GM23338 (cell line): ENCODE data around the gene PGP. TPM values are rescaled to one million over a fixed set of nuclear protein-coding genes. Genes with fewer than 3 reads are reported as not detected.

Experiments used
- ATAC-seq: fragments of 200-7000 bp; cut with Tn5 transposase; 3 replicates; pipeline ENCODE4 v1.9.1; 2020
- DNase-seq: peaks from one replicate; pipeline ENCODE4 v3.0.0-alpha.2; 2015; ENCODE audit warnings: low spot score
- H2AFZ ChIP-seq: fragments of 200-600 bp; sonication (generic); 2 replicates; pipeline ENCODE4 v1.8.0; 2016; ENCODE audit warnings: antibody characterized with exemption, mild to moderate bottlenecking, moderate library complexity
- H3F3A ChIP-seq: fragments of 200-600 bp; sonication (generic); replicated peaks from 2 replicates; pipeline ENCODE4 v1.8.0; 2017; ENCODE audit warnings: antibody characterized with exemption, mixed run types, low read depth
- H3K27ac ChIP-seq: fragments of 200-600 bp; sonication (generic); 2 replicates; pipeline ENCODE4 v1.6.1; 2016; ENCODE audit warnings: low read depth
- H3K27me3 ChIP-seq: fragments of 200-600 bp; sonication (generic); 2 replicates; pipeline ENCODE4 v1.8.0; 2016; ENCODE audit warnings: mild to moderate bottlenecking, mixed run types, moderate library complexity; ENCODE audit not compliant: insufficient read depth
- H3K36me3 ChIP-seq: fragments of 200-600 bp; sonication (generic); 2 replicates; pipeline ENCODE4 v1.8.0; 2016; ENCODE audit warnings: mild to moderate bottlenecking; ENCODE audit not compliant: insufficient read depth
- H3K4me1 ChIP-seq: fragments of 200-600 bp; sonication (generic); 2 replicates; pipeline ENCODE4 v1.8.0; 2016; ENCODE audit warnings: mild to moderate bottlenecking, moderate library complexity; ENCODE audit not compliant: insufficient read depth
- H3K4me2 ChIP-seq: fragments of 200-600 bp; sonication (generic); 2 replicates; pipeline ENCODE4 v1.7.1; 2017; ENCODE audit warnings: mixed run types
- H3K4me3 ChIP-seq: fragments of 200-600 bp; sonication (generic); 2 replicates; pipeline ENCODE4 v1.6.1; 2016; ENCODE audit warnings: mixed run types
- H3K79me2 ChIP-seq: fragments of 200-600 bp; sonication (generic); replicated peaks from 2 replicates; pipeline ENCODE4 v1.8.0; 2017; ENCODE audit warnings: mild to moderate bottlenecking; ENCODE audit not compliant: insufficient read depth
- H3K9me2 ChIP-seq: fragments of 200-600 bp; sonication (generic); 2 replicates; pipeline ENCODE4 v1.8.0; 2017; ENCODE audit not compliant: insufficient read depth
- H4K20me1 ChIP-seq: fragments of 200-600 bp; sonication (generic); replicated peaks from 2 replicates; pipeline ENCODE4 v1.8.0; 2017; ENCODE audit warnings: mild to moderate bottlenecking; ENCODE audit not compliant: insufficient read depth
- H3K27ac Mint-ChIP-seq: 2 replicates; pipeline ENCODE4 v1.8.0; 2020; ENCODE audit warnings: inconsistent platforms, mild to moderate bottlenecking, moderate library complexity, mixed read lengths
- H3K27me3 Mint-ChIP-seq: 3 replicates; pipeline ENCODE4 v1.8.0; 2022; ENCODE audit warnings: low read depth, mild to moderate bottlenecking, moderate library complexity, mixed read lengths, inconsistent platforms; ENCODE audit not compliant: insufficient read depth, poor library complexity
- H3K36me3 Mint-ChIP-seq: 3 replicates; pipeline ENCODE4 v1.8.0; 2021; ENCODE audit warnings: low read depth, mild to moderate bottlenecking, inconsistent platforms, moderate library complexity, mixed read lengths
- H3K4me1 Mint-ChIP-seq: 3 replicates; pipeline ENCODE4 v1.8.0; 2020; ENCODE audit warnings: mild to moderate bottlenecking, inconsistent platforms, mixed read lengths
- H3K4me3 Mint-ChIP-seq: 3 replicates; pipeline ENCODE4 v1.8.0; 2021; ENCODE audit warnings: moderate library complexity, mild to moderate bottlenecking, inconsistent platforms, mixed read lengths
- H3K9me3 Mint-ChIP-seq: 3 replicates; pipeline ENCODE4 v1.8.0; 2020; ENCODE audit warnings: moderate library complexity, mild to moderate bottlenecking, inconsistent platforms, mixed read lengths
- CREB1 ChIP-seq: fragments of 250-450 bp; sonication (Bioruptor Pico); IDR thresholded peaks from 2 replicates; pipeline ENCODE4 v1.5.0; 2020; ENCODE audit warnings: low read depth, mild to moderate bottlenecking, moderate library complexity
- ETS1 ChIP-seq: IDR thresholded peaks from 2 replicates; pipeline ENCODE4 v1.6.1; 2016; ENCODE audit warnings: antibody characterized with exemption
- EZH2 ChIP-seq: fragments of 200-600 bp; sonication (generic); IDR thresholded peaks from one replicate; pipeline ENCODE4 v1.8.0; 2017; ENCODE audit warnings: antibody characterized with exemption, mild to moderate bottlenecking, low read depth; ENCODE audit not compliant: unreplicated experiment
- EZH2phosphoT487 ChIP-seq: fragments of 200-600 bp; sonication (generic); IDR thresholded peaks from one replicate; pipeline ENCODE4 v1.8.1; 2018; ENCODE audit warnings: antibody characterized with exemption; ENCODE audit not compliant: unreplicated experiment
- JUNB ChIP-seq: IDR thresholded peaks from one replicate; pipeline ENCODE4 v1.6.1; 2016; ENCODE audit warnings: antibody characterized with exemption; ENCODE audit not compliant: unreplicated experiment
- NANOG ChIP-seq: IDR thresholded peaks from 2 replicates; pipeline ENCODE4 v1.6.1; 2016; ENCODE audit warnings: antibody characterized with exemption, borderline replicate concordance
- POLR2AphosphoS5 ChIP-seq: IDR thresholded peaks from 2 replicates; pipeline ENCODE4 v1.6.1; 2016; ENCODE audit warnings: antibody characterized with exemption, low read depth
- REST ChIP-seq: IDR thresholded peaks from one replicate; pipeline ENCODE4 v1.6.1; 2018; ENCODE audit warnings: antibody characterized with exemption; ENCODE audit not compliant: unreplicated experiment
- STAT1 ChIP-seq: IDR thresholded peaks from one replicate; pipeline ENCODE4 v1.6.1; 2016; ENCODE audit warnings: antibody characterized with exemption; ENCODE audit not compliant: unreplicated experiment
- ZNF114 ChIP-seq: fragments of 250-450 bp; sonication (Bioruptor Pico); IDR thresholded peaks from 2 replicates; pipeline ENCODE4 v1.5.0; 2020; ENCODE audit warnings: mild to moderate bottlenecking, moderate library complexity
- ZNF331 ChIP-seq: fragments of 250-450 bp; sonication (Bioruptor Pico); IDR thresholded peaks from 2 replicates; pipeline ENCODE4 v1.5.0; 2020; ENCODE audit warnings: low read depth, mild to moderate bottlenecking, moderate library complexity
- polyA plus RNA-seq: library from polyadenylated mRNA; unstranded; fragments of >200 nt; fragmentation: Nextera tagmentation; extraction: Ambion mirVana; gene quantifications from 2 replicates; pipeline ENCODE4 v1.2.1, GENCODE V29; 2016
- total RNA-seq: library from RNA; depleted of rRNA; stranded (reverse); fragments of >200 nt; shearing (Covaris generic); gene quantifications from 2 replicates; pipeline ENCODE4 v1.2.3, GENCODE V29; 2014
- TF ChIP-seq, protein P1 (sequence below), 2 experiments: fragments of 200-600 bp in 1 of 2; sonication (generic) in 1 of 2; conservative IDR thresholded peaks; 2 replicates each; pipeline versions ENCODE4 v1.5.1 to v1.6.1; 2016 to 2017; ENCODE audit warnings: antibody characterized with exemption in 2 of 2, low read depth in 2 of 2, mild to moderate bottlenecking in 2 of 2, moderate library complexity in 1 of 2
- TF ChIP-seq, protein P2 (sequence below): fragments of 250-450 bp; sonication (Bioruptor Pico); IDR thresholded peaks from 2 replicates; pipeline ENCODE4 v1.5.0; 2020; ENCODE audit warnings: mild to moderate bottlenecking, moderate library complexity

Gene PGP
- total and polyA plus RNA-seq, 2 experiments from 2014 or later, result 44.4 to 80.3 TPM

- Mint-ChIP-seq H3K4me3 (no peak overlapping the region), H3K27me3 (peaks cover 11% of the 10 kb centered on the region), H3K9me3 (no peaks in the 10 kb centered on the region; the same call in 2 of the 3 replicates), H3K36me3 (peaks cover 32% of the 10 kb centered on the region), H3K27ac (no peak overlapping the region), H3K4me1 (peaks cover 9% of the 10 kb centered on the region)
- peaks cover 9% of the 10 kb centered on the region; the same call in 1 of the 2 replicates for H3K4me1 ChIP-seq
- no peak overlapping the region for H3K4me2 ChIP-seq
- 0 out of 2 replicates have a peak overlapping the region, but pooled peaks have one; percentile 72 for H3K27ac ChIP-seq
- H3K27me3 ChIP-seq, result no peaks in the 10 kb centered on the region
- H3F3A ChIP-seq, result peaks cover 13% of the 10 kb centered on the region; the same call in 1 of the 2 replicates
- H3K36me3 ChIP-seq, result peaks cover 4% of the 10 kb centered on the region; the same call in 1 of the 2 replicates
- no peak for TF ChIP-seq EZH2phosphoT487
- TF ChIP-seq ETS1, result no peak
- TF ChIP-seq ZNF114, result no peak
- TF ChIP-seq POLR2AphosphoS5, result no peak
- no peak for TF ChIP-seq REST
- no peak for TF ChIP-seq NANOG
- TF ChIP-seq, protein P1, sequence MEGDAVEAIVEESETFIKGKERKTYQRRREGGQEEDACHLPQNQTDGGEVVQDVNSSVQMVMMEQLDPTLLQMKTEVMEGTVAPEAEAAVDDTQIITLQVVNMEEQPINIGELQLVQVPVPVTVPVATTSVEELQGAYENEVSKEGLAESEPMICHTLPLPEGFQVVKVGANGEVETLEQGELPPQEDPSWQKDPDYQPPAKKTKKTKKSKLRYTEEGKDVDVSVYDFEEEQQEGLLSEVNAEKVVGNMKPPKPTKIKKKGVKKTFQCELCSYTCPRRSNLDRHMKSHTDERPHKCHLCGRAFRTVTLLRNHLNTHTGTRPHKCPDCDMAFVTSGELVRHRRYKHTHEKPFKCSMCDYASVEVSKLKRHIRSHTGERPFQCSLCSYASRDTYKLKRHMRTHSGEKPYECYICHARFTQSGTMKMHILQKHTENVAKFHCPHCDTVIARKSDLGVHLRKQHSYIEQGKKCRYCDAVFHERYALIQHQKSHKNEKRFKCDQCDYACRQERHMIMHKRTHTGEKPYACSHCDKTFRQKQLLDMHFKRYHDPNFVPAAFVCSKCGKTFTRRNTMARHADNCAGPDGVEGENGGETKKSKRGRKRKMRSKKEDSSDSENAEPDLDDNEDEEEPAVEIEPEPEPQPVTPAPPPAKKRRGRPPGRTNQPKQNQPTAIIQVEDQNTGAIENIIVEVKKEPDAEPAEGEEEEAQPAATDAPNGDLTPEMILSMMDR (conservative IDR thresholded peaks at IDR 0.05; ENCODE audit: low read depth in 2 of 2), result no peak
- TF ChIP-seq, protein P2, sequence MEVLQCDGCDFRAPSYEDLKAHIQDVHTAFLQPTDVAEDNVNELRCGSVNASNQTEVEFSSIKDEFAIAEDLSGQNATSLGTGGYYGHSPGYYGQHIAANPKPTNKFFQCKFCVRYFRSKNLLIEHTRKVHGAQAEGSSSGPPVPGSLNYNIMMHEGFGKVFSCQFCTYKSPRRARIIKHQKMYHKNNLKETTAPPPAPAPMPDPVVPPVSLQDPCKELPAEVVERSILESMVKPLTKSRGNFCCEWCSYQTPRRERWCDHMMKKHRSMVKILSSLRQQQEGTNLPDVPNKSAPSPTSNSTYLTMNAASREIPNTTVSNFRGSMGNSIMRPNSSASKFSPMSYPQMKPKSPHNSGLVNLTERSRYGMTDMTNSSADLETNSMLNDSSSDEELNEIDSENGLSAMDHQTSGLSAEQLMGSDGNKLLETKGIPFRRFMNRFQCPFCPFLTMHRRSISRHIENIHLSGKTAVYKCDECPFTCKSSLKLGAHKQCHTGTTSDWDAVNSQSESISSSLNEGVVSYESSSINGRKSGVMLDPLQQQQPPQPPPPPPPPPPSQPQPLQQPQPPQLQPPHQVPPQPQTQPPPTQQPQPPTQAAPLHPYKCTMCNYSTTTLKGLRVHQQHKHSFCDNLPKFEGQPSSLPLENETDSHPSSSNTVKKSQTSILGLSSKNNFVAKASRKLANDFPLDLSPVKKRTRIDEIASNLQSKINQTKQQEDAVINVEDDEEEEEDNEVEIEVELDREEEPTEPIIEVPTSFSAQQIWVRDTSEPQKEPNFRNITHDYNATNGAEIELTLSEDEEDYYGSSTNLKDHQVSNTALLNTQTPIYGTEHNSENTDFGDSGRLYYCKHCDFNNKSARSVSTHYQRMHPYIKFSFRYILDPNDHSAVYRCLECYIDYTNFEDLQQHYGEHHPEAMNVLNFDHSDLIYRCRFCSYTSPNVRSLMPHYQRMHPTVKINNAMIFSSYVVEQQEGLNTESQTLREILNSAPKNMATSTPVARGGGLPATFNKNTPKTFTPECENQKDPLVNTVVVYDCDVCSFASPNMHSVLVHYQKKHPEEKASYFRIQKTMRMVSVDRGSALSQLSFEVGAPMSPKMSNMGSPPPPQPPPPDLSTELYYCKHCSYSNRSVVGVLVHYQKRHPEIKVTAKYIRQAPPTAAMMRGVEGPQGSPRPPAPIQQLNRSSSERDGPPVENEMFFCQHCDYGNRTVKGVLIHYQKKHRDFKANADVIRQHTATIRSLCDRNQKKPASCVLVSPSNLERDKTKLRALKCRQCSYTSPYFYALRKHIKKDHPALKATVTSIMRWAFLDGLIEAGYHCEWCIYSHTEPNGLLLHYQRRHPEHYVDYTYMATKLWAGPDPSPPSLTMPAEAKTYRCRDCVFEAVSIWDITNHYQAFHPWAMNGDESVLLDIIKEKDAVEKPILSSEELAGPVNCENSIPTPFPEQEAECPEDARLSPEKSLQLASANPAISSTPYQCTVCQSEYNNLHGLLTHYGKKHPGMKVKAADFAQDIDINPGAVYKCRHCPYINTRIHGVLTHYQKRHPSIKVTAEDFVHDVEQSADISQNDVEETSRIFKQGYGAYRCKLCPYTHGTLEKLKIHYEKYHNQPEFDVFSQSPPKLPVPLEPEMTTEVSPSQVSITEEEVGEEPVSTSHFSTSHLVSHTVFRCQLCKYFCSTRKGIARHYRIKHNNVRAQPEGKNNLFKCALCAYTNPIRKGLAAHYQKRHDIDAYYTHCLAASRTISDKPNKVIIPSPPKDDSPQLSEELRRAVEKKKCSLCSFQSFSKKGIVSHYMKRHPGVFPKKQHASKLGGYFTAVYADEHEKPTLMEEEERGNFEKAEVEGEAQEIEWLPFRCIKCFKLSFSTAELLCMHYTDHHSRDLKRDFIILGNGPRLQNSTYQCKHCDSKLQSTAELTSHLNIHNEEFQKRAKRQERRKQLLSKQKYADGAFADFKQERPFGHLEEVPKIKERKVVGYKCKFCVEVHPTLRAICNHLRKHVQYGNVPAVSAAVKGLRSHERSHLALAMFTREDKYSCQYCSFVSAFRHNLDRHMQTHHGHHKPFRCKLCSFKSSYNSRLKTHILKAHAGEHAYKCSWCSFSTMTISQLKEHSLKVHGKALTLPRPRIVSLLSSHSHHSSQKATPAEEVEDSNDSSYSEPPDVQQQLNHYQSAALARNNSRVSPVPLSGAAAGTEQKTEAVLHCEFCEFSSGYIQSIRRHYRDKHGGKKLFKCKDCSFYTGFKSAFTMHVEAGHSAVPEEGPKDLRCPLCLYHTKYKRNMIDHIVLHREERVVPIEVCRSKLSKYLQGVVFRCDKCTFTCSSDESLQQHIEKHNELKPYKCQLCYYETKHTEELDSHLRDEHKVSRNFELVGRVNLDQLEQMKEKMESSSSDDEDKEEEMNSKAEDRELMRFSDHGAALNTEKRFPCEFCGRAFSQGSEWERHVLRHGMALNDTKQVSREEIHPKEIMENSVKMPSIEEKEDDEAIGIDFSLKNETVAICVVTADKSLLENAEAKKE (CRISPR knock-in tag), result no peak
- TF ChIP-seq CREB1, result no peak
- no peak for TF ChIP-seq STAT1
- no peak for TF ChIP-seq JUNB
- TF ChIP-seq ZNF331 (CRISPR knock-in tag), result no peak
- TF ChIP-seq EZH2, result no peak
- H4K20me1 ChIP-seq, result no peaks in the 10 kb centered on the region; the same call in none of the 2 replicates
- no peak overlapping the region for H3K4me3 ChIP-seq
- no peaks in the 10 kb centered on the region for H3K9me2 ChIP-seq
- no peak overlapping the region for H2AFZ ChIP-seq
- DNase-seq, result no peak
- ATAC-seq, result no peak
- H3K79me2 ChIP-seq, result peaks cover 46% of the 10 kb centered on the region
These were observed 51.3 kb downstream of the PGP start for GRCh38 chr16:2163211-2163881.
